ENCODE data around the gene LCE1F. TPM values are rescaled to one million over a fixed set of nuclear protein-coding genes. Genes with fewer than 3 reads are reported as not detected.
A peak's percentile ranks its signal among the peaks of the same experiment; 100 is the strongest.

LCE1F gene
- total RNA-seq, 1 experiment from 2014 or later = not detected

GRCh38 chr1:152735648-152736047 lies 39.3 kb upstream of the LCE1F start:
- no peak overlapping the region for H3K9ac ChIP-seq (ENCODE audit: low read length)
- ChIA-PET RAD21 (ENCODE audit: low non-redundant PET in 1 of 2, low total read pairs in 2 of 2, uncharacterized antibody in 2 of 2, unreplicated experiment in 2 of 2) (no interaction called here), POLR2A (no interaction called here), CTCF (no interaction called here)
- H3K4me1 ChIP-seq (ENCODE audit: control insufficient read depth in 1 of 2, insufficient read depth in 2 of 2, low read length in 2 of 2) = no peaks in the 10 kb centered on the region
- H3K36me3 ChIP-seq (ENCODE audit: control insufficient read depth in 1 of 2, insufficient read depth in 2 of 2, low read length in 2 of 2) = no peaks in the 10 kb centered on the region
- H3K27me3 ChIP-seq (ENCODE audit: insufficient read depth, low read length) = peaks cover 39% of the 10 kb centered on the region
- H3K9me2 ChIP-seq (ENCODE audit: insufficient read depth) = no peaks in the 10 kb centered on the region
- no peak overlapping the region for H3K4me2 ChIP-seq (ENCODE audit: low read length)
- intact Hi-C loops (cut with micrococcal nuclease) = no loop called here
- H3K79me2 ChIP-seq (ENCODE audit: insufficient read depth, low read length) = no peaks in the 10 kb centered on the region
- DNase-seq (ENCODE audit: low read depth, low spot score) (no peak), ATAC-seq (peak; percentile 83)
- H3K4me3 ChIP-seq (replicated peaks in 1 of 2; ENCODE audit: low read depth in 1 of 2, low read length in 2 of 2) = no peak overlapping the region
- no peak overlapping the region for H3K27ac ChIP-seq (ENCODE audit: low read depth, low read length)
- no peak for TF ChIP-seq FOSL1 (IDR thresholded peaks at IDR 0.05; ENCODE audit: low read depth)
- peak; percentile 47 for TF ChIP-seq RAD21 (IDR thresholded peaks at IDR 0.05; ENCODE audit: low read depth)
- TF ChIP-seq CEBPB (IDR thresholded peaks at IDR 0.05; ENCODE audit: low read depth) = no peak
- no peak for TF ChIP-seq ATF3 (IDR thresholded peaks at IDR 0.05)
- no peak for TF ChIP-seq CBX3 (IDR thresholded peaks at IDR 0.05; ENCODE audit: low read depth)
- no peak for TF ChIP-seq REST (IDR thresholded peaks at IDR 0.05; ENCODE audit: low read depth)
- no peak for TF ChIP-seq JUND (IDR thresholded peaks at IDR 0.05)
- no peak for TF ChIP-seq ELF1 (IDR thresholded peaks at IDR 0.05; ENCODE audit: borderline replicate concordance, low read depth)
- TF ChIP-seq CTCF (IDR thresholded peaks at IDR 0.05 in 2 of 3, conservative IDR thresholded peaks at IDR 0.05 in 1 of 3; ENCODE audit: borderline replicate concordance in 1 of 3, insufficient read depth in 1 of 3, low read depth in 2 of 3, low read length in 2 of 3) = peak; percentile 18 to 66 (median 62); a peak in 4 of 6 replicates
- TF ChIP-seq SRF (IDR thresholded peaks at IDR 0.05; ENCODE audit: low read depth) = no peak
- TF ChIP-seq POLR2A (IDR thresholded peaks at IDR 0.05; ENCODE audit: borderline replicate concordance, extremely low read depth, insufficient read depth, insufficient read length) = no peak
- H4K20me1 ChIP-seq (ENCODE audit: insufficient read depth) = no peaks in the 10 kb centered on the region
- H3K9me3 ChIP-seq (ENCODE audit: control insufficient read depth in 1 of 2, insufficient read depth in 1 of 2, low read depth in 1 of 2, low read length in 2 of 2) = no peaks in the 10 kb centered on the region
- BruUV-seq (replicated peaks) = no TSS peak
- H2AFZ ChIP-seq (ENCODE audit: low read depth, low read length, poor library complexity, severe bottlenecking) = no peak overlapping the region
